Esophagus muscularis mucosa (tissue), 4 donors: ENCODE data around the gene SAMD10. TPM values are rescaled to one million over a fixed set of nuclear protein-coding genes. Genes with fewer than 3 reads are reported as not detected.
"Not testable (repeated sequence)": the region's sequence is repeated elsewhere in the genome, so short reads cannot be mapped to it uniquely, and the experiment has no call there.

Source experiments
- DNase-seq: peaks from one replicate; pipeline ENCODE4 v3.0.0-alpha.2; 2017; ENCODE audit errors: extremely low spot score
- H3K27ac ChIP-seq, 4 donors: fragments of 200-600 bp; sonication (generic); replicated peaks in 1 of 4; 1 replicate in 3 of 4; 2 replicates in 1 of 4; pipeline ENCODE4 v1.5.1; 2016 to 2019; ENCODE audit warnings: mild to moderate bottlenecking in 1 of 4
- H3K27me3 ChIP-seq, 4 donors: fragments of 200-600 bp; sonication (generic); one replicate each; pipeline versions ENCODE4 v1.5.1 to v1.6.0; 2016 to 2019
- H3K36me3 ChIP-seq, 4 donors: fragments of 200-600 bp; sonication (generic); one replicate each; pipeline ENCODE4 v1.5.1; 2016 to 2019
- H3K4me1 ChIP-seq, 4 donors: fragments of 200-600 bp; sonication (generic); one replicate each; pipeline ENCODE4 v1.5.1; 2016 to 2019
- H3K4me3 ChIP-seq, 4 donors: fragments of 200-600 bp; sonication (generic); 1 replicate in 2 of 4; 2 replicates in 2 of 4; pipeline ENCODE4 v1.5.1; 2016 to 2019; ENCODE audit warnings: mild to moderate bottlenecking in 4 of 4, moderate library complexity in 1 of 4
- H3K9me3 ChIP-seq, 4 donors: fragments of 200-600 bp; sonication (generic); 1 replicate in 3 of 4; 2 replicates in 1 of 4; pipeline ENCODE4 v1.5.1; 2016 to 2019
- CTCF ChIP-seq, 3 experiments: fragments of 200-600 bp in 2 of 3; fragments of 450-650 bp in 1 of 3; sonication (generic) in 2 of 3; IDR thresholded peaks; one replicate each; pipeline ENCODE4 v1.5.1; 2017 to 2019; ENCODE audit warnings: antibody characterized with exemption in 3 of 3, mild to moderate bottlenecking in 2 of 3, moderate library complexity in 1 of 3
- EP300 ChIP-seq: sonication (generic); formaldehyde crosslinking; IDR thresholded peaks from one replicate; pipeline ENCODE4 v1.6.1; 2017; ENCODE audit warnings: antibody characterized with exemption
- POLR2A ChIP-seq: fragments of 450-650 bp; IDR thresholded peaks from one replicate; pipeline ENCODE4 v1.6.1; 2017; ENCODE audit warnings: antibody characterized with exemption, moderate library complexity, mild to moderate bottlenecking, low read depth
- POLR2AphosphoS5 ChIP-seq, 2 donors: sonication (generic); formaldehyde crosslinking; IDR thresholded peaks; one replicate each; pipeline ENCODE4 v1.6.1; 2017; ENCODE audit warnings: antibody characterized with exemption in 2 of 2
- WGBS: methylation state at CpG from one replicate; pipeline ENCODE4 v1.1.5; 2018; 5-methylcytosine and 5-hydroxymethylcytosine counted together
- intact Hi-C: fragments of 100-400 bp; cut with DNase I; formaldehyde crosslinking; loops from one replicate; pipeline ENCODE4 v1.15.1; 2023
- total RNA-seq, 4 donors: library from RNA; depleted of rRNA; stranded (reverse); fragments of >200 nt; gene quantifications; one replicate each; pipeline versions ENCODE4 v1.1.0 to v1.2.1, GENCODE V29; 2016

Gene SAMD10
- total RNA-seq, 4 donors from 2014 or later, result 2.1 to 11.7 (median 4.4) TPM

DNA sequence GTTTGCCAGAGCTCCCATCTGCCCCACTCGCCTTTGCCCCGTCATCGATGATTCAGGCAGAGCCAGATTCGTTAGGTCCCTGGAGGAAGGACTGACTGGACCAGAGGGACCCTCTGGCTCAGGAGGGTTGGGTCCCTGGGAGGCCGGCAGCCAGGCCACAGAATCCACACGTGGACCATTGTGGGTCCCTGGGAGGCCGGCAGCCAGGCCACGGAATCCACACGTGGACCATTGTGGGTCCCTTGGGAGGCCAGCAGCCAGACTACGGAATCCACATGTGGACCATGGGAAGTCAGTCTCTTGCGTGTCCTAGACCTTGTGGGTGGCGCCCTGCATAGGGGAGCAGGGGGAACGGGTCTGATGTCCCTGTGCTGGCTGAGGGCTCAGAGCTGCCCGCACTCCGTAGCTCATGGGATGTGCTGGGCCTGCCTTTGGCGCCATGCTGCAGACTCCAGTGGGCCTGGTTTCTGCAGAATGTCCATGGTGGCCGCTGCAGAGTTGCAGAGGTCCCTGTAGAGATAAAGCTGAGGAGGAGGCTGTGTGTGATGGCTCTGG lies 46.8 kb downstream of the SAMD10 start:
- 89% methylated on average over 16 of the region's 17 CpGs for WGBS
- Histone ChIP-seq H3K4me3 (no peak overlapping the region), H3K9me3 (no peaks in the 10 kb centered on the region), H3K27me3 (no peaks in the 10 kb centered on the region), H3K36me3 (peaks cover 42 to 88% (median 85%) of the 10 kb centered on the region in 4 donors), H3K4me1 (peaks cover 0 to 11% (median 0%) of the 10 kb centered on the region in 4 donors), H3K27ac (no peak overlapping the region)
- intact Hi-C loops, result no loop called here
- DNase-seq, result no peak
- TF ChIP-seq EP300, result no peak
- no peak for TF ChIP-seq POLR2A
- TF ChIP-seq CTCF (IDR thresholded peaks at IDR 0.05), result no peak
- no peak for TF ChIP-seq POLR2AphosphoS5 (IDR thresholded peaks at IDR 0.05)

- Histone ChIP-seq H3K27ac (no peak overlapping the region), H3K27me3 (no peaks in the 10 kb centered on the region), H3K36me3 (peaks cover 42 to 92% (median 84%) of the 10 kb centered on the region in 4 donors), H3K4me1 (peaks cover 0 to 11% (median 0%) of the 10 kb centered on the region in 4 donors), H3K9me3 (no peaks in the 10 kb centered on the region), H3K4me3 (no peak overlapping the region)
- 97% methylated on average over 9 of the region's 19 CpGs for WGBS
- DNase-seq, result no peak
- intact Hi-C loops, result no loop called here
- TF ChIP-seq POLR2AphosphoS5 (IDR thresholded peaks at IDR 0.05) (no peak), EP300 (no peak), POLR2A (no peak), CTCF (IDR thresholded peaks at IDR 0.05) (no peak)
Observed at GRCh38 chr20:63931735-63932134, 47.7 kb downstream of the SAMD10 start.

GRCh38 chr20:63930971-63931553 lies 48.4 kb downstream of the SAMD10 start:
- no peak for TF ChIP-seq CTCF (IDR thresholded peaks at IDR 0.05)
- TF ChIP-seq EP300, result no peak
- TF ChIP-seq POLR2A, result no peak
- no peak for TF ChIP-seq POLR2AphosphoS5 (IDR thresholded peaks at IDR 0.05)
- Histone ChIP-seq H3K9me3 (no peaks in the 10 kb centered on the region), H3K27ac (no peak overlapping the region), H3K27me3 (no peaks in the 10 kb centered on the region), H3K4me3 (no peak overlapping the region), H3K36me3 (peaks cover 42 to 91% (median 81%) of the 10 kb centered on the region in 4 donors), H3K4me1 (peaks cover 0 to 11% (median 0%) of the 10 kb centered on the region in 4 donors)
- intact Hi-C loops, result no loop called here
- 89% methylated on average over 29 of the region's 37 CpGs for WGBS
- DNase-seq, result no peak

DNA sequence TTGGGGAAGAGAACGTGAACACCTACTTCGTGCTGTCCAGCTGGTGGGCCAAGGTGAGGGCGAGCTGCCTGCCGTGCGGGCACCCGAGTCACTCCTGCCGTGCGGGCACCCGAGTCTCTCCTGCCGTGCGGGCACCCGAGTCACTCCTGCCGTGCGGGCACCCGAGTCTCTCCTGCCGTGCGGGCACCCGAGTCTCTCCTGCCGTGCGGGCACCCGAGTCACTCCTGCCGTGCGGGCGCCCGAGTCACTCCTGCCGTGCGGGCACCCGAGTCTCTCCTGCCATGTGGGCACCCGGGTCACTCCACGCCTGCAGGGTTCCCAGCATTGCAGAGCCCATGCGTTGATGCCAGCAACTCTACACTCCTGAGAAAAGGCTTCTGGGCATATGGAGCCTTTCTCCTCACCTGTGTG lies 50.0 kb downstream of the SAMD10 start:
- H3K9me3 ChIP-seq, DNase-seq, H3K27ac ChIP-seq, H3K27me3 ChIP-seq, H3K4me1 ChIP-seq, intact Hi-C loops, H3K4me3 ChIP-seq: not testable (repeated sequence)
- peaks cover 42 to 75% (median 66%) of the 10 kb centered on the region in 4 donors for H3K36me3 ChIP-seq
- WGBS, result 97% methylated on average over 21 of the region's 31 CpGs

- Histone ChIP-seq H3K9me3 (no peaks in the 10 kb centered on the region), H3K27me3 (no peaks in the 10 kb centered on the region), H3K4me1 (peaks cover 0 to 10% (median 0%) of the 10 kb centered on the region in 4 donors), H3K27ac (no peak overlapping the region), H3K36me3 (peaks cover 42 to 71% (median 61%) of the 10 kb centered on the region in 4 donors), H3K4me3 (no peak overlapping the region)
- TF ChIP-seq EP300 (no peak), POLR2A (no peak), POLR2AphosphoS5 (IDR thresholded peaks at IDR 0.05) (no peak), CTCF (IDR thresholded peaks at IDR 0.05) (no peak)
- WGBS, result 95% methylated on average over 26 of the region's 26 CpGs
- no peak for DNase-seq
- intact Hi-C loops, result no loop called here
Observed at GRCh38 chr20:63929071-63929470, 50.4 kb downstream of the SAMD10 start.
